GM19193 (cell line): ENCODE results near the gene CHD1.

Experiments
- POLR2A ChIP-seq: IDR thresholded peaks from 4 replicates; pipeline ENCODE4 v1.6.1; 2011; ENCODE audit not compliant: insufficient read depth, insufficient read length; ENCODE audit errors: extremely low read depth

Gene CHD1

GRCh38 chr5:98917433-98917832 is 11.4 kb downstream of the CHD1 start:
- no peak for TF ChIP-seq POLR2A

GRCh38 chr5:98916540-98916939 is 12.3 kb downstream of the CHD1 start:
- TF ChIP-seq POLR2A = no peak

GRCh38 chr5:98913911-98914310 is 14.9 kb downstream of the CHD1 start:
- no peak for TF ChIP-seq POLR2A

GRCh38 chr5:98911280-98912040 is 17.3 kb downstream of the CHD1 start:
- no peak for TF ChIP-seq POLR2A

- no peak for TF ChIP-seq POLR2A
Observed at GRCh38 chr5:98909363-98909762, 19.4 kb downstream of the CHD1 start.

- no peak for TF ChIP-seq POLR2A
Observed at GRCh38 chr5:98907951-98908350, 20.9 kb downstream of the CHD1 start.

- TF ChIP-seq POLR2A = no peak
Observed at GRCh38 chr5:98906756-98907355, 22.0 kb downstream of the CHD1 start.

GRCh38 chr5:98905857-98906688 is 22.7 kb downstream of the CHD1 start:
- TF ChIP-seq POLR2A = no peak

- no peak for TF ChIP-seq POLR2A
Observed at GRCh38 chr5:98904780-98905179, 24.0 kb downstream of the CHD1 start.

- no peak for TF ChIP-seq POLR2A
Observed at GRCh38 chr5:98902733-98903132, 26.1 kb downstream of the CHD1 start.

GRCh38 chr5:98899456-98899855 is 29.4 kb downstream of the CHD1 start:
- no peak for TF ChIP-seq POLR2A

- TF ChIP-seq POLR2A = no peak
Observed at GRCh38 chr5:98898743-98899142, 30.1 kb downstream of the CHD1 start.

- no peak for TF ChIP-seq POLR2A
Observed at GRCh38 chr5:98891591-98891990, 37.2 kb downstream of the CHD1 start.

- no peak for TF ChIP-seq POLR2A
Observed at GRCh38 chr5:98880598-98880997, 48.2 kb downstream of the CHD1 start.

GRCh38 chr5:98880151-98880550 is 48.7 kb downstream of the CHD1 start:
- no peak for TF ChIP-seq POLR2A
